HG03558 (cell line): ENCODE data around the gene UNC5B.
"Not testable (repeated sequence)": the region's sequence is repeated elsewhere in the genome, so short reads cannot be mapped to it uniquely, and the experiment has no call there.

Experiments
- ATAC-seq: cut with Tn5 transposase; IDR thresholded peaks from one replicate; pipeline ENCODE4 v1.9.1; 2021; ENCODE audit warnings: moderate number of reproducible peaks; ENCODE audit not compliant: unreplicated experiment; ENCODE audit errors: extremely low read depth

UNC5B gene

GRCh38 chr10:71207578-71207977 is 4.8 kb upstream of the UNC5B start:
- no peak for ATAC-seq

DNA sequence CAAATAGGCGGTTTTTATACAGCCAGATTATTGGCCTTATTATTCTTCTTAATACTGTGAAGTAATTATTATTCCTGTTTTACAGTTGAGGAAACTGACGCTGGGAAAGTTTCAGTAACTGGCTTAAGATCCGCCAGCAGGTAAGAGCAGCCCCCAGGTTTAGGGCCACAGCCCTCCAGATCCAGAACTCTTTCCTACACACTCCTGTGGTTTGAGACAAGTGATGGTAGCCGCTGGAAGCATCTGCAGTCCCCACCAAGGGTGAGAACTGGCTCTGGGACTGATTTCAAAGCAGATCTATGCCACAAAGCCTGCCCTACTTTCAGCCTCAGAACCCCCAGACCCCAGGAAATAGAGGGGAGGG is 3.0 kb upstream of the UNC5B start:
- ATAC-seq: no peak

- no peak for ATAC-seq
Measured at GRCh38 chr10:71209731-71210541, 2.4 kb upstream of the UNC5B start.

DNA sequence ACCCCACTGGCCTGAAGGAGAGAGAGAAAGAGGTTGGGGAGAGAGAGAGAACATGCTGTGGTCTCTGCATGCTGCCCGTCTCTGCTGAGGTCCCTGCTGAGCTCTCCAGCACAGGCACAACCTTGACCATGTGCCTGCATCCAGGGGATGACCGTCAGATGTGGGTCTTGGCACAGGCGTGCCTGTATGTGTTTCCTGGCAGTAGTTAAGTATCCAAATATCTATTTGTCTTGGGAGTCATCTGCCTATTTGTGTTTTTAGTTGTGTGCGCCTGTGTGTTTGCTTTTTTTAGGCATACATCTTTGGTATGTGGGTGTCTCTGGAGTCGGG is 1.9 kb upstream of the UNC5B start:
- ATAC-seq: no peak

- ATAC-seq: no peak
Measured at GRCh38 chr10:71211053-71211452, 1.3 kb upstream of the UNC5B start.

DNA sequence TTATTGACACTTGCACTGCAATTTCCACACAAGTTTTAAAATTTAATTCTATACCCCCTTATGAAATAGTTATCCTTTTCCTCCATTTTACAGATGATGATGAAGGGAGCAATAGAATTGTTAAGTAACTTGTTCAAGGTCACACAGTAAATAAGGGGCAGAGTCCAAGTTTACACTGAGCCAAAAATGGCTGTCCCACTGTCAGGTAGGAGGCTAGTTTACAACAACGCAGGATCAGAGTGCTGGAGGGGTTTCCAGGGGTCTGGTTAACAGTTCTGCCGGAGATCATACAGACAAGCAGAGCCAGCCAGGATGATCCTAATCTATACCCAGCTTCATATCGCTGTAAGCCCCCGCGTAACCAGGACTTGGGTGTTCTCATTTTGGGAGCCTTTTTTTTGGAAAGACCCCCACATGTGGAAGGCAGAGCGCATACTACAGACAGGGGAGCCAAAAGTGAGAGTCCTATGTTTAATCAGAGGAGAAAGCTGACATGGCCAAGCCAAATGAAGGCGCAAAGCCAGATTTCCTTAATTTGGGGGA is 524 bp upstream of the UNC5B start:
- no peak for ATAC-seq

- no peak for ATAC-seq
Measured at GRCh38 chr10:71213127-71213621, 804 bp downstream of the UNC5B start.

GRCh38 chr10:71213761-71214440 is 1.5 kb downstream of the UNC5B start:
- no peak for ATAC-seq

GRCh38 chr10:71214641-71215559 is 2.5 kb downstream of the UNC5B start:
- ATAC-seq: no peak

DNA sequence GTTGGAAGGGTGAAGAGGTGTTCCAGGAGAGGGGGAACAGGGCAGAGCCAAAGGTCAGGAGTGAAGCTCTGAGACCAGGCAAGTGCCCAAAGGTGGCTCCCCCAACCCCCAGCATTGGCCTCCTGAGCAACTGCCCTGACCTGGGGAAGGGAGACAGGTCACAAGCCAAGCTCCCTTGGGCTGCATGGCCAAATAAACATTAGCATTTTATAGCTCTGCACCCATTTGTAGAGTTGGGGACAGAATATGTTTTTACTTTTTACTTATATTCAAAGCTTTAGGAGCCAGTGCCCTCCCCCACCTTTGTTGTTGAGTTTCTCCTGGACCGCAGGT is 4.0 kb downstream of the UNC5B start:
- no peak for ATAC-seq

GRCh38 chr10:71216751-71217265 is 4.4 kb downstream of the UNC5B start:
- ATAC-seq: no peak

DNA sequence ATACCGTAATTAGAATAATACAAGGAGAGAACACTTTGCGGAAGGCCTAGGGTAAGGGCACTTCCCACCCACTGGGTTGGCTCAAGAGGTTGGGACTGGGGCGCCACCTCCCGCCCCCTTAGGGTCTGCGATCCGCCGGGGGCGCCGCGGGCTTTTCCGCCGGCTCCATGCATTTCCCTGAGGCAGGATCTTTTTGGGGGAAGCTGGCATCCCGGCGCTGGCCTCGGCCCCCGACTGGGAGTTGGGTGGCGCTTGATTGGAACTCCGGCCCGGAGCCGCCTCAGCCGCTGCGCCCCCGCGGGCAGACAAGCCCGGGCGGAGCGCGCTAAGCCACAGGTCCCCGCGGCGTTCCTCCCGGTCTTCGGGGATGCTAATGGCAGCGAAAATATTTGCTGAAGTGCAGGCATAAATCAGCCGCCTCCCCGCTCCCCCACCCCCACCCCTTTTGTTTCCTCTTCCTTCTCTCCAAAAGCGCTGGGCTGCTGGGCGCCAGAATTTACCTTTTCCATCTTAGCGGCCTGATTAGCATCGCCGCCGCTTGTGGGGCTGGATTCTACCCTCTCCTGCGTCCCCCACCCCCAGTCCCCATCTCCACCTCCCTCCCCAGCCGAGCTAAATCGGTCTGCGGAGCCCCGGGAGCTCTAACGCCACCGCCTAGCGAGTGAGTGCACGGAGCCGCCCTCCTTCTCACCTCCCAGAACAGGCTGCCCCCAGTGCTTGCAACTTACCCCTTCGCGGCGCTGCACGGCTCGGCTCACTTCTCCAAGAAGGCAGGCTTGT is 5.1 kb downstream of the UNC5B start:
- ATAC-seq: no peak

- no peak for ATAC-seq
Measured at GRCh38 chr10:71218046-71218650, 5.8 kb downstream of the UNC5B start.

- no peak for ATAC-seq
Measured at GRCh38 chr10:71218651-71219050, 6.3 kb downstream of the UNC5B start.

DNA sequence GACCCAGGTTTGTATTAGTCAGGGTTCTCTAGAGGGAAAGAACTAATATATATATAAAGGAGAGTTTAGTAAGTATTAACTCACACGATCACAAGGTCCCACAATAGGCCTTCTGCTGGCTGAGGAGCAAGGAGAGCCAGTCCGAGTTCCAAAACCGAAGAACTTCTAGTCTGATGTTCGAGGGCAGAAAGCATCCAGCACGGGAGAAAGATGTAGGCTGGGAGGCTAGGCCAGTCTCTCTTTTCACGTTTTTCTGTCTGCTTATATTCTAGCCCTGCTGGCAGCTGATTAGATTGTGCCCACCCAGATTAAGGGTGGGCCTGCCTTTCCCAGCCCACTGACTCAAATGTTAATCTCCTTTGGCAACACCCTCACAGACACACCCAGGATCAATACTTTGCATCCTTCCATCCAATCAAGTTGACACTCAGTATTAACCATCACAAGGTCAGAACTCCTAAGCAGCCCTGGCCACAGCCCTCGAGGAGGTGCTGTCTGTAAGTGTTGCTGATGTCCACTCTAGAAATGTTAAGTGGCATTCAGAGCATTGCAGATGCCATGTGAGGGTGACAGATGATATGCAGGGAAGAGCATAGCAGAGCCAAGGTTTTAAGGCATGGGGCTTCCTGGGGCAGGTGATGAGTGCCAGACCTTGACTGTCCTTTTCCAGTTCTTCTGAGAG is 7.0 kb downstream of the UNC5B start:
- not testable (repeated sequence) for ATAC-seq

- ATAC-seq: no peak
Measured at GRCh38 chr10:71219918-71220688, 7.7 kb downstream of the UNC5B start.

GRCh38 chr10:71220689-71221540 is 8.5 kb downstream of the UNC5B start:
- ATAC-seq: no peak
